HG03097 (cell line): ENCODE results near the gene COL5A1.

Experiments
- ATAC-seq: cut with Tn5 transposase; IDR thresholded peaks from one replicate; pipeline ENCODE4 v1.9.1; 2021; ENCODE audit not compliant: unreplicated experiment, low FRiP score

COL5A1 gene

DNA sequence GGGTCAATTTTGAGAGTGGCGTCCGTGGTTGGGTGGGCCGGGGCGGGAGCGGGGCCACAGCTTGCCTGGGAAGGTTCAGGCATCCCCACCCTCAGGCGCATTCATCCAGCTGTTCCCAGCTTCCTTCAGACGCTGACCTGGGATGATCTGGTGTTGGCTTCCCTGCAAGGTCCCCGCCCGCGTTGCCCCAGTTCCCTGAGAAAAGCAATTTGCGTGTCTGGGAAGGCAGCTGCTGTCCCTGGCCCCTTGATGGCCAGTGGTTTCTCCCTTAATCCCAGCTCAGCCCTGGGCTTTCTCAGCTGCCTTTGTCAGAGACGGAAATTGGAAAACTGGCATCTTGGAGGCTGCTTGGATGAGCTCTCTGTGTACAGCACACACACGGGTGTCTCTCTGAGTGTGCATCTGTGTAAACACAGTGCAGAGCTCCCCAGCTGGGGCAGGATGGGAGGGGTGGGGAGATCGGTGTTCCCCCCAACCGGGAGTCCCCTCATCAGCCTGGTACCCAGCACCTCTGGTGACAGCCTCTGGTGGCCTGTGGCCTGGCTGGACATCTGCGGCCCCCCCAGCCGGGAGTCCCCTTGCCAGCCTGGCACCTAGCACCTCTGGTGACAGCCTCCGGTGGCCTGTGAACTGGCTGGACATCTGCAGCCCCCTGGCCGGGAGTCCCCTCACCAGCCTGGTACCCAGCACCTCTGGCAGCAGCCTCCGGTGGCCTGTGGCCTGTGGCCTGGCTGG lies 94.0 kb downstream of the COL5A1 start:
- no peak for ATAC-seq

DNA sequence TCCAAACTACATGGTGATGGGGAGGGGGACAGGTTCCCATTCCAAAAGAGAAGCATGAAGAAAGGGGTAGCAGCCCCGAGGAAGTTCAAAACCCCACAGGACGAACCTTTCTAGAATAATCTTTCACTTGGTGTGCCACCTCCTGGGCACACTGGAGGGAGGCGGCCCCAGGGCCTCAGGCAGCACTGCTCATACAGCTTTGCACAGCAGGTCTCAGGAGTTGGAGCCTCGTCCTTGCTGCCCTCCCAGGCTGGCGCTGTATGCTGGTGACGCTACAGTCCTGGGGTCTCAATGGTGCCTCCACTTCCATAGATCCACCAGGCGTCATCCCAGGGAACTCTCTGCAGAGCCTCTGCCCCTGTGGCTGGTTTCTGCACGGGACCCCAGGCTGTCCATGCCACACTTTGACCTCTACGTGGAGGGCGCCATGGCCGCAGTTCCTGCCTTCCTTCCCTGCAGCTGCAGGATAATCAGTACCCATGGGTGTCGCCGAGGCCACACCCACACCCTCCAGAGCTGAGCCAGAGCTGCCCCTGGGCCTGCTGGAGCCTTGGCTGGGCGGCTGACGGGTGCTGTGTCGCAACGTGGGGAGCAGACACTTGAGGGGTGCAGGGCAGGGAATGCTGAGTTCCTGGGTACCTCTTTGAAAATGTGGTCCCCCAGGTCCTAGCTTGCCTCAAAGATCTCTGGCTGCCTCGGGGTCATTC lies 95.3 kb downstream of the COL5A1 start:
- ATAC-seq, result no peak

DNA sequence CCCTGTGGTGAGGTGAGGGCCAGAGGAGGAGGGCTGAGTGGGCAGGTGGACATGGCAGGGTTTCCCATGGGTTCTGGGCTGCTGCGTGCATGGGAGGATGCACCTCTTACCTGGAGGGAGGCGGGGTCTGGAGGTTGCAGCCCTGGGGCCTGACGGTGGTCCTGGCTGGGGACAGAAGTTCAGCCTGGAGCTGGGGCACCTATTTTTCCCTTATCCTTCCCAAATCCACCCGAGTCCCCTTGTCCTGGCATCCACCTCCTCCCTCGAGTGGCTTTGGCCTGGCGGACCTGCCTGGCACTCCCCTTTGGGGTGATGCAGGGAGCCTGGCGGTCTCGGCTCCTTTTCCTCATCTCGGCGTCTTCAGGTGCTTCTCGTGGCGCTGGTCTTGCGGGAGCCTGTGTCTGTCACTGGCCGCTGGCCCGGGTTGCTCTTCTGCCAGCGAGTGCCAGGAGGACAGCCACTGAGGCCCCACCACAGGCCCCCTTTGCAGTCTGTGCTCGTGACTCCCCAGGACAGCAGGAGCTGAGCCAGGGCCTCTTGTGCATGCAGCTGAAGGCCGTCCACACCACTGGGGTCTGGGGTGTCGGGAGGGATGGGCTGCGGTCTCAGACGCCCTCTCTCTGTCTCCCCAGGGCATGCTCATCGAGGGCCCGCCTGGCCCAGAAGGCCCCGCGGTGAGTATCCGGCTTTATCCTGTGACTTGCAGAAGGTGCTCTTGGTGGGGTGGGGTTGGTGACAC lies 96.4 kb downstream of the COL5A1 start:
- ATAC-seq, result no peak

DNA sequence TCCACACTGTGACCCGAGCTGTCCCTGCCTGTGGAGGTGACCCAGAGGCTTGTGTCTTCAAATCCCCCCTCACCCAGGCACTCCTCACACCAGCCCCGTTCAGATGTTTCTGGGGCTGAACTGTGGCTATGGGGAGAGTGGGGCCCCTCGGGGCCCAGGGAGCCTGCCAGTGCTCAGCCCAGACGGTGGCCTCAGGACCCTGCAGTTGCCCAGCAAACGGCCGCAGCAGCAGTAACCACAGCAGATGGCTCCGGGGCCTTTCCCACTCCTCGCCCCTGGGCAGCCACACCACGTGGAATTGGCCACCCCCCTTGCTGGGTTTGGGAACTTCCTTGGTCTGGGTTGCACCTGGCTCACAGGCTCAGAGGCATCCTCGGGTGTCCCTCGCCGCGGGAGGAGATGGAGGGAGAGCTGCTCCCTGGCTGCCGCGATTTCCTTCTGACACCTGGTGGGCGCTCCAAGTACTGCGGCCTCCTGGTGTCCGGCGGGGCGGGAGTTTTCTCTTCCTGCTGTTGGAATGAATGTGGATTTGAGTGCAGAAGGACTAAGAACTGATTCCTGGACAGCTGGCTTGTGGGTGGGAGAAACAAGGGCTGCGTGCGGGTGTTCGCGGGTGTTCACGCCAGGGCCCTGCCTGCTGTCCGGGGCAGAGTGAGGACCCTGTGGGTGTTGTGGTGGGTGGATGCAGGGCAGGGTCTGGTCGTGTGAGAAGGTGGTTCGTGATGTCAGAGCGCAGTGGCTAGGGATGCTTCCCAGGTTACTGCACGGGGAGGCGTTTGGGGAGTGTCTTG lies 97.5 kb downstream of the COL5A1 start:
- no peak for ATAC-seq

DNA sequence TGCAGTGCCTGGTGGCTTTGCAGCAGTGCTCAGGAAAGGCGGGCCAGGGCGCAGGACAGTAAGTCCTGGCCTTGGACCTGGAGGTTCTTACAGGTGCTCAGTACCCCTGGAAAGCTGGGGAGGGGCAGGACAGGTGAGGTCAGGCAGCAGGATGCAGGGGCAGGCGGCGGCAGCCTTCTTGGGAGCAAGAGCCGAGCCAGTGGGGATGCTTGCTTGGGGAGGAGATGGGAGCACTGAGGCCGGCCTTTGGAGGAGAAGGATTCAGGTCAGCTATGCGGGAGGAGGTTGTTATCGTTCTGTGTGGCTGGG lies 98.0 kb downstream of the COL5A1 start:
- ATAC-seq, result no peak

DNA sequence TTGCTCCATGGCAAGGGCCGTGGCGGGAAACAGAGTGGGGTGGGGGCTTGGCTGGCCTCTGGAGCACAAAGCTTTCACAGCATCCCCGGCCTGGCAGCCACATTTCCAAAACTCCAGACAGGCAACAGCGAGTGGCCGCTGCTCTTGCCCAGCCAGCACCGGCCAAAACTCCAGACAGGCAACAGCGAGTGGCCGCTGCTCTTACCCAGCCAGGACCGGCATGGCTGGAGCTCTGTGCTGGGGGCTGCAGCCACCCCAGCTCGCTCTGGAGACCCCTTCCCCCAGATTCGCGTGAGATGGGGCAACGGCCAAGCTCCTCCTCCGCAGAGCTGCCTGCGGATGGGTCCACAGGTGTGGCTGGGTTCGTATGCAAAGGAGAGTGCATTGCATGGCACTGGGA lies 98.5 kb downstream of the COL5A1 start:
- no peak for ATAC-seq

DNA sequence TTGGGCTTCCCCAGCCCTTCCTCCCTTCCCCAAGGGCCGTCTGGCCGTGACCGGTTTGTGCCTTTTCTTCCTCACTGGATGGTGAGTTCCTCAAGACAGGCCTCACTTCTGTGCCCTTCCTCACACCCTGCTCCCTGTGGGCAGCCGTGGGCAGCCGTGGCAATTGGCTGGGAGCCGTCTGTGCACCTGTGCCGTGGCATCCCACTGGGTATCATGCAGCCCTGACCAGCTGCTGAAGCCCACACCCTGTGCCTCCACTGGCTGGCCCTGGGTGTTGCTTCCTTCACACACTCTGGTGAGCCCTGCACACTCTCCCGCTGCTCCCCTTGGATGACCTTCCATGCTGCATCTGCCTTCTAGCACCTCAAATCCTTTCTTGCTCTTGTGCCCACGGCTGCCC lies 100.2 kb downstream of the COL5A1 start:
- no peak for ATAC-seq

DNA sequence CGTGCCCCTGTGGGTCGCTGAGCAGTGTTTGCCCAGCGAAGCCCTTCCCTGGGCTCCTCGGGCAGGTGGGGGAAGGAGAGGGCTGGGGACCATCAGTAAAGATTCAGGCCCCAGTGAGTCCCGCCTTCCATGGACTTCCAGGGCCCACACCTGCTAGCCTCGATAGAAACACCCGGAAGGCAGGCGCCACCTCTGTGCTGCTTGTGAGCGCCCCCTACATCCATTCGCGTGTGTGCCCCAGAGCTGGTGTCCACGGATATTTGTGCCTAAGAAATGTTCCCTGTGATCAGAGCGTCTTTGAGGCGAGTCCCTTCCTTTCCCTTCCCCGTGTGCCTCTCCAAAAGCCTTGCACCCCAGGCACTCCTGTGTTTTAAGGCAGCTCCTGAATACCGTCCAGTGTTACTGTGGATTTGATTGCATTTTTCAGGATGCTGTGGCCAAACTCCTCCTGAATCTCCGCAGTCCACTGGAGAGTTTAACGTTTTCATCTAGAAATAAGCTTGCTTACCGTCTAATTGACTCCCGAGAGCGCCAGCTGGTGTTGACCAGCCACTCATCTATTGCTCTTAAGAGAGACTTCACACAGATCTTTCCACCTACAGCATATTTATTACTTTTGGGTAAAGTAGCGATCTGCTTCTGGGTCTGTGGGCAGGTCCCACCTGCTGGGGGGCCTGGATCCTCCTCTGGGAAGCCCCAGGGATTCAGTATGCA lies 101.4 kb downstream of the COL5A1 start:
- no peak for ATAC-seq

DNA sequence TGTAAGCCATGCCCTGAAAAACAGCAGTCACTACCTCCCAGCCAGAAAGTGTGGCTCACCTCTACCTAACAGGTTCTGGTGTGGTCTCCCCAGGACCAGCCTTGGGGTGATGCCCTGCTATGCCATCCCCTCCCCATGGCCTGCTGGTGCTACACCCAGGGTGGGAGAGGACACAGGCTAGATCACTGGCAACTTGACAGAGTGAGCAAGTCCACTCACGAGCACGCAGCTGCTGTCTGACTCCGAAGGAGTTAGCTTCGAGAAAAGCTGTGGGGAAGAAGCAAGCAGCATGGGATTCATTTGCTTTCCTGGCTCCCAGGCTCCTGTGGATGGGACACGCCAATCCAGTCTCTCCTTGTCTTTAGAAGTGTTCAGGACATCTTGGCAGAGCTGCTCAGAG lies 102.2 kb downstream of the COL5A1 start:
- no peak for ATAC-seq

DNA sequence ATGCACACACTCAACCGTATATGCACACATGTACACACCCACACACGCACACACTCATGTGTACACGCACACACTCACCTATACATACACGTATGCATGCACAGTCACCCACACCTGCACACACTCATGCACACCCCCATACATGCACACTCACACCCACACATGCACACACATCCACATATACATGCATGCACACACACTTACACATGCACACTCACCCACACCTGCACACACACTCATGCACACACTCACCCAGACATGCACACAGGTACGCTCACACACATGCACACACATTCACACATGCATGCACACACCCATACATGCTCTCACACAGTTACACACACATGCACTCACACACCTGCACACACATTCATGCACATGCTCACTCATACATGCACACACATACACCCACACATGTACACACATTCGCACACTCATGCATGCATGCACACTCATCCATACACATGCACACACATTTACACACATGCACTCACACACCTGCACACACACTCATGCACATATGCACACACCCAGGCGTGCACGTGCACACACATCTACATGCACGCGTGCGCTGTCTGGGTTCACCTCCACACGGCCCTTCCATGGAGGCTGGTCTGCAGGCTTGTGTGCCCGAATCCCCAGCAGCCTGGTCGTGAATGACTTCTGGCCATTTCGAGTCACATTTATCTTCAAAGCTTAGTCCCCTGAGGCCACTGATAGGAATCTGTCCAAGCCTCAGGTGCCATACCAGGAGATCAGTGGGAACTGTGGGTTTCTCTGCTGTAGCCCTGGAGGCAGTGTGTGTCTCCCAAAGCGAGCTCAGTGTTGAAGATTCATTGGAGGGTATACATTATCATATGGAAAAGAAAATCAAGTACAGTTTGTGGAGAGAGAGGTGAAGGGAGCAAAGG lies 103.0 kb downstream of the COL5A1 start:
- ATAC-seq, result no peak

DNA sequence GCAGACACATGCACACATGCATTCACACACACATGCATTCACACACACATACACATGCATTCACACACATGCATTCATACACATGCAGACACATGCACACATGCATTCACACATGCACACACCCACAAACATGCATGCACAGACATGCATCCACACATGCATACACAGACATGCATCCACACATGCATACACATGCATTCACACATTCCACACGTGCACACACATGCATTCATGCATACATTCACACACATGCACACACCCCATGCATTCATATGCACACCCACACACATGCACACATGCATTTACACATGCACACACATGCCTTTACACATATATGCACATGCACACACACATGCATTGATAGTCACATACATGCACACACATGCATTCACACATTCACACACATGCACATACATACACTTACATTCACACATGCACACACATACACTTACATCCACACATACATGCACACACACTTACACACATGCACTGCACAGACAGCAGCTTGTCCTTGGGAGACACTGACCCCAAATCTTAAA lies 106.4 kb downstream of the COL5A1 start:
- no peak for ATAC-seq

DNA sequence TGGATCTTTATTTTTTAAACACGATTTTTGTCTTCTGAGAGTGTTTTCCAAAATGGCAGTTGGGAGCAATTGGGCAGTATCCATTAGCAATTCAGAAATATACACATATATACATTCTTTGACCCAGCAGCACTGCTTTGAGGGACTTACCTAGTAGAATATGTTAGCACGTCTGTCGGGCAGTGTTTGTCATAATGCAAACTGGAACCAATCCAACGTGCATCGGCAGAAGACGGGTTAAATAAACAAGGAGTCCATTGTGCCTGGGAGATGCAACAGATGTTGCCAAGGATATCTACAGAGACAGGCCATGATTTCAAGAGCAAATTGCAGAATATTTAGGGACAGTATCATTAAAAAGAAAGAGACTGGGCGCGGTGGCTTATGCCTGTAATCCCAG lies 107.0 kb downstream of the COL5A1 start:
- ATAC-seq, result no peak

DNA sequence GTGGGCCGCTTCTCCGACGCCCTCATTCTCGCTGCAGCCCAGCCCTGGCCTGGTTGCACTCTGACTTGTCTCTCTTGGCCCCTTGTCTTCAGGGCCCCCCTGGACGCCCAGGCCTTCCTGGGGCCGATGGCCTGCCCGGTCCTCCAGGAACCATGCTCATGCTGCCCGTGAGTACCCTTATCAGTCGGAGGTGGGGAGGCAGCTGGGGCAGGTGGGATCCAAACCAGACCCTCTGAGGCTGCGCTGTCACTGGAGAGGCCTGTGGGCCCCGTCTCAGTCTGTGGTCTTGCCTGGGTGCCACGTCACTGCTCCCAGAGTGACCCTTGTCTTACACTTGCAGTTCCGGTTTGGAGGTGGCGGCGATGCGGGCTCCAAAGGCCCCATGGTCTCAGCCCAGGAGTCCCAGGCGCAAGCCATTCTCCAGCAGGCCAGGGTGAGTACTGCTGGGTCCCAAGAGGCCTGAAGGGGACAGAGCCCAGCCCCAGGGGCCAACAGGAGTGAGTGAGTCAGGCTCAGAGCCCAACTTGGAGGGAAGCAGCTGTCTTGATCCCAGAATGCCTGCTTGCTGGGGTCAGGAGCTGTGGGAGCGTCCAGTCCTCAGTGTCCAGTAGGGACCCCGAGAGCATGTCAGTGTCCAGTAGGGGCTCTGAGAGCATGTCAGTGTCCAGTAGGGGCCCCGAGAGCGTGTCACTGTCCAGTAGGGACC lies 109.0 kb downstream of the COL5A1 start:
- no peak for ATAC-seq

DNA sequence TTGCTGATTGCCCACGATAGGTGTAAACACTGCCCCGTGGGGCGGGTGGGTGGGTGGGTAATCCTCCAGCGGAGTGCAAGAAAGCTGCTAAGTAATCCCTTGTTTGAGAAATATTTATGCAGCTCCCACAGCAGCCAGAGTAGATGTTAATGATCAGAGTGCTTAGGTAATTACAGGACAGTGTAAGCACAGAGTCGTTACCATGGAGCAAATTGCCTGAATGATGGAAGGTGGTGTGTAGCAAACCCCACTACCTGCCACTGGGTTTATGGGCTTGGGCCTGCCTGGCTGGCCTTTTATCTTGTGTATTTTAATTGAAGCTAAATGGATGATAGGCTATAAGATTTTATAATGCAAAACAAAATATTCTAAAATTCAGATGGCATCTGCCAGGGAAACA lies 110.0 kb downstream of the COL5A1 start:
- ATAC-seq, result no peak

DNA sequence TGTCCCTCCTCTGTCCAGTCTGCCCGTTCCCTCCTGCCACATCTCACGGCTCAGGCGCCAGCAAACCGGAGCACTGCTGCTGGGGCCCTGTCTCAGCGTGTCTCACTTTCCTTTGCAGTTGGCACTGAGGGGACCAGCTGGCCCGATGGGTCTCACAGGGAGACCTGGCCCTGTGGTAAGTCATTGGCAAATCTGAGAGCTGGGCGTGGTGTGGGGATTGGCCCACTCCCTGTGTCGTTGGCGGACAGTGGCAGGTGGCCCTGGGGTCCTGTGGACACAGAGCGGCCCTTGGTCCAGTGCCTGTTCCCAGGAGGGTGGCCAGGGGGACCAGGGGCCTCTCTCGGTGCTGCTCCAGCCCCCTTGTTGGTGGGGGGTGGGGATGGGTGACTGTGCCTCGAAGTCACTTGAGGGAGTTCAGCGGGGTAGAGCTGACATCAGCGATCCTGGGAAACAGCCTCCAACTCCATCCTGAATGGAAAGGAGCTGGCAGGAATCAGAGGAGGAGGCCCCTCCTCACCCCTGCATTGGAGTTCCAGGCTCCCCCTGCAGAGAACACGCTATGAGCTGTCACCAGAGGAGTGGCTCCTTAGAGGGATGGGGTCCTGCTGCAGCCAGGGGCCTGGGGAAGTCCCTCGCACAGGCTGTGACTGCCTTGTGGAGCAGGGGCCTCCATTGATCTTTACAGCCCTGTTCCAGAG lies 111.0 kb downstream of the COL5A1 start:
- ATAC-seq, result no peak

DNA sequence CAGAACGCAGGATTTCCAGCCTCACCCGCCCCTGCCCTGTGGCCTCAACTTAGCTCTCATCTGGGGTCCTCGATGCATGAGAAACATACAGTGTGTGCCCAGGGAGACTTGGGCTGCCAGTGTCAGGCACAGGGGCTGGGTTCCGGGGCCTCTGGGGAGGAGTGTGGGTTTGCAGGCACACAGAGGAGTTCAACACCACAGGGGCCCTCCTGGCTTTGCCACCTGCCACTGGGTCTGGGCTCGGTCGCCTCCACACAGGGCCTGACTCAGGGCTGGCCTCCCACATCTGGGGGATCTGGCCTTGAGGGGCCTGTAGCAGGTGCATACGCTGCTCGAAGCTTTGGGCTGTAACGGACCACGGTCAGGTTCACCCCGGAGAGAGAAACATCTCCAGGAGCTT lies 111.6 kb downstream of the COL5A1 start:
- ATAC-seq, result no peak

DNA sequence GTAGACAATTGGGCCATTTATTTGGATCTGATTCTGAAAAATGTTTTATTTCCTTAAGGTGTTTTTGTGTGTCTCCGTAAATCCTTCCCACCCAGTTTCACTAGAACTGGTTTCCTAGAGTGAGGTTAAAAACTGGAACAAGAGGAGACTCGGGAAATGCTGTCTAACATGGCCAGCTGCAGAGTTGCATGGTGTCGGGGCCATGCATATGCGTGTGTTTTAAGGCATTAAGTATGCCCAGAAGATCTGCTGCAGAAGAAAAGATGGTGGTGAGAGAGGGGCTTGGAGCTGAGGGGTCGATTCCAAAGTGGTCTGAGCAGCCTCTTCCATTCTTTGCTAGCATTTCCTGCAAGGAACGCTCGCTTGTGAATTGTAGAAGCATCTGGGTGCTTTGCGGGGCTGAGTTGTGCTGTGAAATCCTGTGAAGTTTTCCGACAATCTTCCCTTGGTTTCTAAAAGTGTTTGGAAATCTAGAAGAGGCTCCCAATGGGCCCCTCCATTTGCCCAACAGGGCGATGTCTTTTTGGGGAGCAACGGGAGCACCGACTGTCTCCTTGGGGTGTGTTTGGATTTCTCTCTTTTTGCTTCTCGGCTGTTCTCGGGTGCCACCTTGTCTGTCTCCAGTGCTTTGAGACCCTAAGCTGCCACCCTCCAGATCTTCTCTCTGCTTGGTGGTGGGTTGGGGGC lies 113.8 kb downstream of the COL5A1 start:
- ATAC-seq, result no peak
